GM12891 (cell line): Measurements from ENCODE around the gene CEBPG.

Experiments
- POLR2A ChIP-seq: IDR thresholded peaks from 2 replicates; pipeline ENCODE4 v1.6.1; 2011; ENCODE audit warnings: low read depth, low read length, control low read depth
- POLR2AphosphoS5 ChIP-seq: IDR thresholded peaks from 2 replicates; pipeline ENCODE4 v1.6.1; 2011; ENCODE audit warnings: low read depth, low read length, control low read depth
- POU2F2 ChIP-seq: IDR thresholded peaks from 2 replicates; pipeline ENCODE4 v1.6.1; 2011; ENCODE audit warnings: low read depth, mild to moderate bottlenecking, control low read depth, low read length, moderate library complexity
- TAF1 ChIP-seq: IDR thresholded peaks from 2 replicates; pipeline ENCODE4 v1.6.1; 2011; ENCODE audit warnings: low read depth, low read length, control low read depth

DNA sequence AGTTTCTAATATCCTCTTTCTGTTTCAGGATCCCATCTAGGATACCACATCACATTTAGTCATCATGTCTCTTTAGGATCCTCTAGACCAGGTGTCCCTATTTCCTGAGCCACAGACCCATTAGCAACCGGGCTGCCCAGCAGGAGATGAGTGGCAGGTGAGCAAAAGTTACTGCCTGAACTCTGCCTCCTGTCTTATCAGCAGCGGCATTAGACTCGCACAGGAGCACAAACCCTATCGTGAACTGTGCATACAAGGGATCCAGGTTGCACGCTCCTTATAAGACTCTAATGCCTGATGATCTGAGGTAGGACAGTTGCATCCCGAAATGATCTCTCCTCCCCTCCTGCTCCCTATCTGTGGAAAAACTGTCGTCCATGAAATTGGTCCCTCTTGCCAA, 7.8 kb upstream of the CEBPG start:
- TF ChIP-seq POLR2A (no peak), TAF1 (no peak), POLR2AphosphoS5 (no peak), POU2F2 (no peak)
